Nucleus accumbens (tissue), 56 donors: ENCODE data around the gene ELAC2.

Experiments
- DNase-seq, 56 donors: peaks; one replicate each; lab custom pipeline; 2025; lab: John Stamatoyannopoulos, UW

ELAC2 gene

GRCh38 chr17:13017655-13018459, at the start of gene ELAC2:
Gene ELAC2, minus strand, starts transcription at chr17:13018027. Its CDS starts 80 bp downstream, at chr17:13017947.
- DNase-seq, result peak; percentile 74 to 99 (median 96)

- no peak for DNase-seq
Measured at GRCh38 chr17:13065032-13065431, 47.2 kb upstream of the ELAC2 start.

- no peak for DNase-seq
Measured at GRCh38 chr17:13055131-13055530, 37.3 kb upstream of the ELAC2 start.

- DNase-seq, result no peak
Measured at GRCh38 chr17:13054666-13055065, 36.8 kb upstream of the ELAC2 start.

GRCh38 chr17:13051915-13052314, 34.1 kb upstream of the ELAC2 start:
- DNase-seq, result no peak

- DNase-seq, result no peak
Measured at GRCh38 chr17:13047011-13047606, 29.3 kb upstream of the ELAC2 start.

- DNase-seq, result no peak
Measured at GRCh38 chr17:13046361-13046760, 28.5 kb upstream of the ELAC2 start.

GRCh38 chr17:13044572-13045065, 26.8 kb upstream of the ELAC2 start:
- DNase-seq, result no peak

- no peak for DNase-seq
Measured at GRCh38 chr17:13038931-13039665, 21.3 kb upstream of the ELAC2 start.

- no peak for DNase-seq
Measured at GRCh38 chr17:13036751-13037150, 18.9 kb upstream of the ELAC2 start.

- DNase-seq, result no peak
Measured at GRCh38 chr17:13035420-13035819, 17.6 kb upstream of the ELAC2 start.

GRCh38 chr17:13031718-13032350, 14.0 kb upstream of the ELAC2 start:
- DNase-seq, result peak in 9 of 56 donors; percentile 0 to 18 (median 4)

GRCh38 chr17:13030459-13031300, 12.9 kb upstream of the ELAC2 start:
- DNase-seq, result peak in 24 of 56 donors; percentile 0 to 70 (median 5)

GRCh38 chr17:13030056-13030455, 12.2 kb upstream of the ELAC2 start:
- DNase-seq, result no peak

- no peak for DNase-seq
Measured at GRCh38 chr17:13029340-13029739, 11.5 kb upstream of the ELAC2 start.

- DNase-seq, result no peak
Measured at GRCh38 chr17:13027246-13027645, 9.4 kb upstream of the ELAC2 start.

GRCh38 chr17:13025687-13026086, 7.9 kb upstream of the ELAC2 start:
- DNase-seq, result no peak

- no peak for DNase-seq
Measured at GRCh38 chr17:13025258-13025627, 7.4 kb upstream of the ELAC2 start.

GRCh38 chr17:13024526-13025257, 6.9 kb upstream of the ELAC2 start:
- peak in 42 of 56 donors; percentile 5 to 68 (median 29) for DNase-seq
